ENCODE measurements around the gene SYNC.
A peak's percentile ranks its signal among the peaks of the same experiment; 100 is the strongest.
"Not testable (repeated sequence)": the region's sequence is repeated elsewhere in the genome, so short reads cannot be mapped to it uniquely, and the experiment has no call there.

SYNC gene

DNA sequence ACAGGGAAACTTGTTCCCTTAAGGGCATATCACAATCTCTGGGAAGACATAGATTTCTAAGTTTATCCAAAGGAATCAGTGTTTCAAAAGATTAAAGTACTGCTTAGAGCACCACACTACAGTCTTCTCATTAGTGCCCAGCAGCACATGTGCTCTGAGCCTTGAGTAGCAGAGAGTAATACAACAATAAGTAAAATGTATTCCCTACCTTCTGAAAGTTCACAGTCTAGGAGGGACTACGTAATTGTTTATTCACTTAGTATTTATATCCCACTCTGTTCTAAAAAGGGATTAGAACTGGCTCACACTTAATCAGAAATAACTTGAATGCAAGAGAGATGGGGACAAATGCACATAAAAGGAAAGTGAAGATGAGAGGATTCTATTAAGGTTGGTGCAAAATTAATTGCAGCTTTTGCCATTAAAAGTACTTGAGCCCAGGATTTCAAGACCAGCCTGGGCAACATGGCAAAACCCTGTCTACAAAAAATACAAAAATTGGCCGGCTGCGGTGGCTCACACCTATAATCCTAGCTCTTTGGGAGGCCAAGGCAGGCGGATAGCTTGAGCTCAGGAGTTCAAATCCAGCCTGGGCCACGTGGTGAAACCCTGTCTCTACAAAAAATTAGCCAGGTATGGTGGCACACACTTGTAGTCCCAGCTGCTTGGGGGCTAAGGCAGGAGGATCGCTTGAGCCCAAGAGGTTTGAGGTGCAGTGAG, 9.0 kb downstream of the SYNC start:
- no peak for DNase-seq (ENCODE audit: low spot score)

DNA sequence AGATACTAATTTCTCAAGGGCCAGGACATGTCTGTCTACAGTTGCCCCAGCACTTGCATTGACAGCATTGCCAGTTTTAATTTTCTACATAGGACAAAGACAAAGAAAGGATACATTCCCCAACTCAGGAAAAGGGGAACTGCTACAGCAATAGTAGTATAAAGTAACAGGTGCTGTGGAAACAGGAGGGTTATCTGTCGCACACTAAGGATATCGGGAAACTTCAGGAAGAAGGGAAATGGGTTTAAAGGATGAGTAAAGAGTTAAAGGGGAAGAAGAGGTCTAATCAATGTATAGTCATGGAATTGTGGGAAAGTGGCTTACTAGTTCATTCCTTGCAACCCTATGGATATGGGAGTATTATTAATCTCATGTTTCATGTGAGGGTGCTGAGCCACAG, 16.2 kb downstream of the SYNC start:
- DNase-seq (ENCODE audit: low spot score), result no peak

DNA sequence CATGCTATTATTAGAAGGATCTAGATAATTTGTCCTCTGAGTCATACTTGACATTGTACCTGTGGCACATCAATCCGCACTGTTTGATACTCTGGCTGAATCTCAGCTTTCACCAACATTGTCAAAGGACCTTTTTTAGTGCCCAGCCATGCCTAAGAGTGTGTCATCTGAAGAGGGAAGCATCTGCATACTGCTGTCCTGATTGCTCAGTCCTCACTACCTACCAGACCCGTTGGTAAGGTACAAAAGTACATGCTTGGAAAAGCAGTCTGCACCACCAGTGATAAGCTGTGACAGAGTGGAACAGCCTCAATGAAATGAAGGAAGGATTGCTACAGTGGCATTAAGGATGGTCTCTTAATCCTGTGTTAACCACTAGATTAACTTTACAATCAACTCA, 17.1 kb downstream of the SYNC start:
- no peak for DNase-seq (ENCODE audit: low spot score)

DNA sequence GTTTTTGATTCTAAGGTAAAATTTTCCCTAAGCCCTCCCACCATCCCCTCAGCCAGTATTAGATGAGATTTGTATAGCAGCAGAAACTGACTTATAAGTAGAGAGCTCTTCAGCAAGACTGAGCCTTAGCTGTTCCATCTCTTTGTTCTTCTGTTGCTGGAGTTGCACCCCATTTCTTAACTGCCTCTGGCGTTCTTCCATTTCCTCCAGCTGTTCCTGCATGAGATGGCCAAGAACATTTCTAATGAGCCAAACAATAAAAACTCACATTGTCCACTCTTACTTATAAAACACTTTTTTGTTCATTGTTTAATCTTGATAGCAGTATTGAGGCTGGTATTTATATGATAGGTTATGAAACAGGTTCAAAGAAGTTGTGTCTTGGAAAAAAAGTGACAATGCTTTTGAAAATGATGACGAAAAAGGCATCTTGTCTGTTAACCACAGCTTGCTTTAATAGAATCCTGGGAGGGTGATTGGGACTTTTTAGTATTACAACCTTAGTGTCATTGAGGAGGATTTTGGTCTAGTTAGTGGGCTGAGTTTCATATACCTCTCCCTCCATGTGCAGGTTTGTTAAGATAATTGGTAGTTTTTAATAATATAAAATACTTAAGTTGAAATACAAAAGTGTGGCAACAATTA, 18.3 kb downstream of the SYNC start:
- DNase-seq (ENCODE audit: low spot score), result no peak

DNA sequence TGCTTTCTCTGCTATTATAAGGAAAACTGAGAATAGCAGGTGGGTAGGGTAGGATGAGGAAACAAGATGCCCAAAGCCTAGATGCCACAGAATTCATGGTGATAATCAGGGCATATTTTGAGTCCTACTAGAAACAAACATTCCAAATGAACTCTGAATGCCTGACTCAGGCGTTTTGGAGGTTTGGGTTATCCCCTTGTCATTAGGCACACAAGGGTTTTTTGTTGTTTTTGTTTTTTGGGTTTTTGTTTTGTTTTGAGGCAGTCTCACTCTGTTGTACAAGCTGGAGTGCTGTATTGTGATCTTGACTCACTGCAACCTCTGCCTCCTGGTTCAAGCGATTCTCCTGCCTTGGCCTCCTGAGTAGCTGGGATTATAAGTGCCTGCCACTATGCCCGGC, 19.2 kb downstream of the SYNC start:
- no peak for DNase-seq (ENCODE audit: low spot score)

DNA sequence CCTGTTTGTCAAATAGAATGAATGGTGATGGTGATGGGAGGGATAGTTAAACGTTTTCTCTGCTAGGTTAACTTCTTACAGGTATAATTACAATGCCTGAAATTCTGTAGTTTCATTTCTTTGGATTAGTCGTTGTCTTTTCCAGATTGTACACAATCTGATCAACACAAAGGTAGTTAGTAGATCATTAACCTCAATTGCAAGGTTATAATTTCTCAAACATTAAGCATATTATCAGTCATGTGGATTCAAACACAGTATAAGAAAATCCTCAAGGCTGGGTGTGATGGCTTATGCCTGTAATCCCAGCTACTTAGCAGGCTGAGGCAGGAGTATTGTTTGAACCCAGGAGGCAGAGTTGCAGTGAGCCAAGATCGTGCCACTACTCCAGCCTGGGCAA, 20.6 kb downstream of the SYNC start:
- DNase-seq (ENCODE audit: low spot score), result no peak

DNA sequence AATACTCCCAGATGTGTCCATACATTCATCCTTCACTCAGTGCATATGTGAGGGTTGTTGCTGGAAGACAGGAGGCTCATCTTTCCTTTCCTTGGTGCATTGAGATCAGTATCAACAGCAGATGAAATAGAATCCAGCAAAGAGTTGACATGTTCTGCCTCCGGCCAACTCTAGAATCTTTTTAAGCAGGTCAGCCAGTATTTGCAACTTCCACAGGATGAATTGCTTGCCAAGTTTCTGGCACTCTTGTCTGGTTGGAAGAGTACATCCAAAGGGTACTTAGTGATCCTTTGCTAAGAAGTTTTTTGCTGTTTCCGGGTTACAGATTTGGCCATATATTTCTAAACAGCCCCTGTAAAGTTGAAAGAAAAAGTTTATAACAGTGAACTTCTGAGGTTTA, 21.1 kb downstream of the SYNC start:
- DNase-seq (ENCODE audit: low spot score), result no peak

DNA sequence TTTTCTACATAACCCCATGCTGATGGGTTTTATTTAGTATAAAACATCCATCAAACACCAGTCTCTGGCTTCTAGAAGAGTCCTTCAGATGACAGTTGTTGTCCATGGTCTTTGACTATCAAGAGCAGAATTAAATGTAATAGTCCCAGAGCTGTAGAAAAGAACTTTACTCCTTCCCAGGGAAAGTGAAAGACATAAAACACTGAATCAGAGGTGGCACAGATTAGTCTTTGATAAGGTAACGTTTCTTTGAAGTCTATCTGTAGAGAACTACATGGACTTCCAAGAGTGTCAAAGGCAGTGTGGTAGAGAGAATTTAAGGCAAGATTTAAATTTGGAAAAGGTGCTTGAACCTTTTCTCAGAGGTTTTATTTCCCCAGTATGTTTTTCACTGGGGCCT, 21.9 kb downstream of the SYNC start:
- no peak for DNase-seq (ENCODE audit: low spot score)

DNA sequence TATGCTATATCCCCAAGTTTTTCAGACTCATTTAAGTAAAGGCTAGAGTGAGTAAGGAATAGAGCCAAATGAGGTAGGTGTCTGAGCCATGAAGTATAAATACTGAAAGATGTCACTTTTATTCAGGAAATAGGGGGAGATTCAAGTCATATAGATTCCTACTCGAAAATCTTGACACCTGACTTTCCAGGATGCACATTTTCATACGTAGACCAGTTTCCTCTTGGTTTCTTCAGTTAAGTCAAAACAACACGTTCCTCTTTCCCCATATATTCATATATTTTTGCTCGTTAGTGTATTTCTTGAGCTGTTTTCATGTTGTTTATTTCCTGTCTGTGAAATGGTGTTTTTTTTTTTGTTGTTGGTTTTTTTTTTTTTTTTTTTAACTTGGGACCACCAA, 22.6 kb downstream of the SYNC start:
- DNase-seq (ENCODE audit: low spot score), result not testable (repeated sequence)

DNA sequence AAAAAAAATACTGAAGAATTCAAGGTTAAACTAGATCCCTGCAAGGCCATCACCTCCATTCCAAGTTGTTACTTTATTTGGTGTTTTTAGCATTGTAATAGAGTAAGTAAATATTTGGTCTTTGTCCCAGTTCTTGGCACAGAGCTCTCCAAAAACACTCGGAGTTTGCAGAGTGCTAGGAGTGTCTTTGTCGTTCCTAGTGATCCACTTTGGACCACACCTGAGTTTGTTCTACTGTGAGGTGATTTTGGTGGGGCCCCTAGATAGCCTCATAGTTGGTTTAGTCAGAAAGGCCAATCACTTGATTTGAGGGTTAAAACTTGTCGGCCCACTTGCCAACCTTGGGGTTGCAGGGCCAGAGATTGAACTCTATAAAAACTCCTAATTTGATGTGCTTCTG, 25.6 kb downstream of the SYNC start:
- no peak for DNase-seq (ENCODE audit: low spot score)

DNA sequence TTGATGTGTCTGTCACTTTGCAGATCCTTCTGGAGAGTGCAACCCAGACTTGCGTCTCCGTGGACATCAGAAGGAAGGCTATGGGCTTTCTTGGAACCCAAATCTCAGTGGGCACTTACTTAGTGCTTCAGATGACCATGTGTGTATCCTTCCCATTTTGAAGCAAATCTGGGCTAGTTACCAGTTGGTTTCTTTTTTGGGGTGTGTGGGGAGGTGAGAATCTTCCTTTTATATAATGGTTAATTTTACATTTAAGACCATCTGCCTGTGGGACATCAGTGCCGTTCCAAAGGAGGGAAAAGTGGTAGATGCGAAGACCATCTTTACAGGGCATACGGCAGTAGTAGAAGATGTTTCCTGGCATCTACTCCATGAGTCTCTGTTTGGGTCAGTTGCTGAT, 33.9 kb downstream of the SYNC start:
- DNase-seq (ENCODE audit: low spot score), result not testable (repeated sequence)

DNA sequence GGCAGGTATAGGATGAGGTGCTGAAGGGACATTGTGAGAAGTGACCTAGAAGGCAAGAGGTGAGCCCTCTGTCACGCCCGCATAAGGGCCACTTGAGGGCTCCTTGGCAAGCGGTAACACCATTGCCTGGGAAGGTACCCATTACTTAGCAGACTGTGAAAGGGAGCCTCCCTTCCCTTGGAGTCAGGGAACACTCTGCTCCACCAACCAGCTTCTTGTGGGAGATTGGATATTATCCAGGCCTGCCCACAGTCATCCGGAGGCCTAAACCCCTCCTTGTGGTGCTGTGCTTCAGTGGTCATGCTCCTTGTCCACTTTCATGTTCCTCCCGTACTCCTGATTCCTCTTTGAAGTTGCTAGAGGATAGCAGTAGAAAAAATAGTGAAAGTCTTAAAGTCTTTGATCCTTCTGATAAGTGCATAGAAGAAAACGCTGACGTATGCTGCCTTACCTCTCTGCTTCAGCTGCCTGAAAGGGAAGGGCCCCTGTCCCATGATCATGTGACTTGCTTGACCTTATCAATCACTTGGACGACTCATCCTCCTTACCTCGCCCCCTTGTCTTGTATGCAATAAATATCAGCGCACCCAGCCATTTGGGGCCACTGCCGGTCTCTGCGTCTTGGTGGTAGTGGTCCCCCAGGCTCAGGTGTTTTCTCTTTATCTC, 35.5 kb downstream of the SYNC start:
- no peak for DNase-seq (ENCODE audit: low spot score)

DNA sequence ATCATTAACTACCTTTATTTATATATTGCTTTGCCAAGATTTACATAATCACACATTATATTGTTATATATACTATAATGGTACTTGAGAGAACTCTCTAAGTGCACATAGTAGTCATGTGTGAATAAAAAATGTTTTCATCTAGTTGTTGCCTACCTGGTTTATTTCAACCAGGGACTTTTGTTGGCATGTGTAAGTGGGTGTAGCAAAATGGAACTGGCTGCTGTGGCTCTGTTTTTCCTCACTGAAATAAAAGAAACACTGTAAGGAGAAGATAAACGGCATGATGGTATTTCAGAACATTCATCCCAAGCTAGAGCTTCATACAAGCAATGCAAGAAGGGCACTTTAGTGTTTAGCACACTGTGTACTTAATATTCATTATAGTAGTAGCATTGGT, 36.7 kb downstream of the SYNC start:
- DNase-seq (ENCODE audit: low spot score), result no peak

DNA sequence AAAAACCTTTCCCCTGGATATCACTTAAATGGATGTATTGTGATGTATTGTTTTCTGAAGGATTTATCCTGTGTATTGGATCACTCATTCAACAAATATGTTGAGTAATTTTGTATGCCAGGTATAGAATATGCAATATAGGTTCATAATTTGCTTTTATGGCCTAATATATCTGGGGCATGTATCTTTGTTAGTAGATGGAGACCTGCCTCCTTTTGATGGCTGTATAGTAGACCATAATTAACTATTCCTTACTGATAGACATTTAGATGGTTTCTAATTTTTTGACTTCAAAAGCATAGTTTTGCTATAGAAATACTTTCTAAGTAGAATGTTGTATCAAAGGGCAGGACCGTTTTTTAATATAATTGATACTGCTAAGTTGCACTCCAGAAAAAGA, 43.0 kb downstream of the SYNC start:
- no peak for DNase-seq (ENCODE audit: low spot score)

DNA sequence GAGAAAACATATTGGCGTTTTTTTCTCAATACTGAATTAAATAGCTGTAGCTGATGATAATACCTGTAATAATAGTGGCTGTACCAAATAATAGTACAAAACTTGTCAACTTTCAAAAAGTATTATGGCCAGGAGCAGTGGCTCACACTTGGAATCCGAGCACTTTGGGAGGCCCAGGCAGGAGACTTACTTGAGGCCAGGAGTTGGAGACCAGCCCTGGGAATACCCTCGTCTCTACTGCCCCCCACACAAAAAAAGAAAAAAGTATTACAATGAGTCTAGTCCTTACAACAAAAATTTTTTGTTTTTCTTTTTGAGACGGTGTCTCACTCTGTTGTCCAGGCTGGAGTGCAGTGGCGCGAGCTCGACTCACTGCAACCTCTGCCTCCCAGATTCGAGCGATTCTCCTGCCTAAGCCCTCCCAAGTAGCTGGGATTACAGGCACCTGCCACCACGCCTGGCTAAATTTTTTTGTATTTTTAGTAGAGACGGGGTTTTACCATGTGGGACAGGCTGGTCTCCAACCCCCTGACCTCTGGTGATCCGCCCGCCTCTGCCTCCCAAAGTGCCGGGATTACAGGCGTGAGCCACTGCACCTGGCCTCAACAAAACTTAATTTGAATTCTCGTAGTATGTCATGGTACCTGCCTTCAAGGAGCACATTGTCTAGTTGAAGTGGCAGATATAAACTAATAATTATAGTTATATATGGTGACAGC, 50.2 kb downstream of the SYNC start:
- no peak for DNase-seq (ENCODE audit: low spot score)

DNA sequence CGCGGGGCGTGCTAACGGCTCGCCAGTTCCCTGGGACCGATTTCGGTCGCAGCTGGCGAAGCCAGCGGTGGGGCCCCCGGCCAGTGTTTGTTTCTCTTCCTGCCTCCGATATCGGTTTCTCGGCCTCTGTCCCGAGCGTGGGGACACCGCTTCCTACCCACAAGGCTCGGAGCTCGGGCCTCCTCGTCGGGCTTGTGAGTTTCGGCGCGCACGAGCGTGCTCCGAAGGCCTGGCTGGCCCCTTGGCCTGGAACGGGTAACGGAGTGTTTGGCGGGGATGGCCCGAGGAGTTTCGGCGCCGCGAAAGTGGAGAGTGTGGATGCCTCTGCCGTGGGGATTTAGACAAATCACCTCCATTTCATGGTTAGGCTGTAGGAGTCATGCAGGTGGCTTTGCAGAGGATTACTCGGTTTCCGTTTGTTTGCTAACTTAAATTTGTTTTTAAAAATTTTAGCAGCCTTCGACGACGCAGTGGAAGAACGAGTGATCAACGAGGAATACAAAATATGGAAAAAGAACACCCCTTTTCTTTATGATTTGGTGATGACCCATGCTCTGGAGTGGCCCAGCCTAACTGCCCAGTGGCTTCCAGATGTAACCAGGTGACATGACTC, 51.0 kb downstream of the SYNC start:
- peak; percentile 9 for DNase-seq (ENCODE audit: low spot score)

DNA sequence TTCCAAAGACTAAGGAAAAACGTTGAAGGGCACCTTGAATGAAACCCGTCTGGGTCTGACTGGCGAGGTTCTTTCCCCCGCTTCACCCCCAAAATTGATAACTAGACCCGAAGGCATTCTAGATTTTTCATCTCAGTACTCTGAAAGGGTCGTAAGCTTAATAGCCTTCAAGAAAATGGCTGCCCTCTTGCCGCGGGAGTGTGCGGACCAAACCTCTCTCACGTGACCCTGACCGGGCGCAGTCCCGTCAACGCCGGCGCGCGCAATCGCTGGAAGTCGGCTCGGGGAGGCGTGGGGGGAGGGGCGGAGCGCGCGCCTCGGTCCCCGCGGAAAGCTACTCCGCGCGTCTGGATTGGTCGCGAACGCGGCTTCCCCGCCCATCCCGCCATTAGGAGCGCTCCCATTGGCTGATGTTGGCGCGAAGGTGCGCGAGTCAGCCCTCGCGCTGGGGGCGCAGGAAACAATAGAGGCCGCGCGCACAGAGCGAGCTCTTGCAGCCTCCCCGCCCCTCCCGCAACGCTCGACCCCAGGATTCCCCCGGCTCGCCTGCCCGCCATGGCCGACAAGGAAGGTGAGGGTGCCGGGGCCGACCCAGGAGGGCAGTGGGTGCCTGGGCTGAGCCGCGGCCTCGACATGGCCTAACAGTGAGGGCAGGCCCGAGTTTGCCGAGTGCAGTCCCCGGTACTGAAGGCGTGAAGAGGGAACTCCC, 51.7 kb downstream of the SYNC start, which contains the start of gene RBBP4:
Gene RBBP4, plus strand, starts transcription at position 457 of the 709 bp plus-strand sequence. Its CDS starts 99 bp downstream, at position 556.
- DNase-seq (ENCODE audit: low spot score), result peak; percentile 93

DNA sequence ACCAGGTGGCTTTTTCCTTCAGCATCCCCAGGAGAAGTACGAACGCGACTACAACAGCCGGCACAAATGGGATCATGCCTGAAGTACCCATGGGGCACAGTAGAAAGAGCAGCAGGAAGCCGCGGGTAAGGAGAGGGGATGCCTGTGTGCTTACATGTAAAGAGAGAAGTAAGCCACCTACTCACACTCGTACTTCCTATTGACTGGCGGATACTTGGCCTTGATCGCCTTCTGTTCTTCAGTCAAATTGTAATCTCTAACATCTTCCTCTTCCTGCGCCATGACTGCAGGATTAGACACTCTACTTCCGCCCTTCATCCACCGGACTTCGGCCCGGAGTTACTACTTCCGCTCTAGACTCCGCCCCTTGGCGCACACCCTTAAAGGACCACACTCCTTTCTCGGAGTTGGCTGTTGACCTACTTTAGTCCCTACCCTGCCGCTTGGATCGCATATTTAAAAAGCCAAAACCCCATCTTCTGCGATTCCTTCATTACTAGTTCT, 52.3 kb downstream of the SYNC start, which contains the start of gene ZBTB8OS:
Gene ZBTB8OS, minus strand, starts transcription at position 303 of the 504 bp plus-strand sequence. Its CDS starts 21 bp downstream, at position 282.
- DNase-seq (ENCODE audit: low spot score), result peak; percentile 94

DNA sequence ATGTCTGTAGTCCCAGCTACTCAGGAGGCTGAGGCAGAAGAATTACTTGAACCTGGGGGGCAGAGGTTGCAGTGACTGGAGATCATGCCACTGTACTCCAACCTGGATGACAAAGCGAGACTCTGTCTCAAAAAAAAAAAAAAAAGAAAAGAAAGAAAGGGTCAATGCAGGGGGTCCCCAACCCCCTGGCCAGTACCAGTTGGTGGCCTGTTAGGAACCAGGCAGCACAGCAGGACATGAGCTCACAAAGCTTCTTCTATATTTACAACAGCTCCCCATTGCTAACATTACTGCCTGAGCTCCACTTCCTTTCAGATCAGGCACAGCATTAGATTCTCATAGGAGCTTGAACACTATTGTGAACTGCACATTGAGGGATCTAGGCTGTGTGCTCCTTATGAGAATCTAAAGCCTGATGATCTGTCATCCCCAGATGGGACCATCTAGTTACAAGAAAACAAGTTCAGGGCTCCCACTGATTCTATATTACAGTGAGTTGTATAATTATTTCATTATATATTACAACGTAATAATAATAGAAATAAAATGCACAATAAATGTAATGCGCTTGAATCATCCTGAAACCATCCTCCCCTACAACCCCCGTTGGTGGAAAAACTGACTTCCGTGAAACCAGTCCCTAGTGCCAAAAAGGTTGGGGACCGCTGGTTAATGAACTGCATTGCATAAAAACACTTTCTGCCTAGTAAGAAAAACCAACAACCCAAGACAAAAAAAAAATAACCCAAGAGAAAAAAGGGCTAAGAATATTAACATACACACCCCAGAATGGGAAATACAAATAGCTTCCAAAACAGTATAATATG, 55.0 kb downstream of the SYNC start:
- DNase-seq (ENCODE audit: low spot score), result no peak

DNA sequence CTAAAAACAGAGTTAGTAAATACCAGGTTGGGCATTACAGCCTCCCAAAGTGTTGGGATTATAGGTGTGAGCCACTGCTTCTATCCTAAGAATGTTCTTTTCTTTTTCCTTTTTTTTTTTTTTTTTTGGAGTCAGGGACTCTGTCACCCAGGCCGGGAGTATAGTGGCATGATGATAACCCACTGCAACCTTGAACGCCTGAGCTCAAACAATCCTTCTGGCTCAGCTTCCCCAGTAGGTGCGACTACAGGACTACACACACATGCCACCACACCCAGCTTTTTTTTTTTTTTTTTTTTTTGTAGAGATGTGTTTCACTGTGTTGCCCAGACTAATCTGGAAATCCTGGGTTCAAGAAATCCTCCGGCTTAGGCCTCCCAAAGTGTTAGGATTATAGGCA, 58.1 kb downstream of the SYNC start:
- no peak for DNase-seq (ENCODE audit: low spot score)
